CD4-positive, CD25-positive, alpha-beta regulatory T cell (primary cell): ENCODE data around the gene FKBP6. TPM values are rescaled to one million over a fixed set of nuclear protein-coding genes. Genes with fewer than 3 reads are reported as not detected.
"Not testable (repeated sequence)": the region's sequence is repeated elsewhere in the genome, so short reads cannot be mapped to it uniquely, and the experiment has no call there.

Experiments
- ATAC-seq, 2 donors: fragments of 150-1000 bp; cut with Tn5 transposase; one replicate each; pipeline ENCODE4 v1.10.0; 2021; ENCODE audit warnings: low read depth in 2 of 2, moderate number of reproducible peaks in 2 of 2, moderate library complexity in 1 of 2
- DNase-seq, 3 donors: peaks; one replicate each; pipeline versions ENCODE4 v3.0.0 to v3.0.0-alpha.2; 2012 to 2022; ENCODE audit warnings: mixed read lengths in 1 of 3
- H3K27ac ChIP-seq: one replicate; pipeline ENCODE4 v1.7.0; 2013; ENCODE audit warnings: mild to moderate bottlenecking, low read length; ENCODE audit not compliant: insufficient read depth, poor library complexity, severe bottlenecking
- H3K27me3 ChIP-seq: one replicate; pipeline ENCODE4 v1.7.0; 2013; ENCODE audit warnings: low read length; ENCODE audit not compliant: control insufficient read depth, insufficient read depth
- H3K36me3 ChIP-seq: one replicate; pipeline ENCODE4 v1.7.0; 2013; ENCODE audit warnings: mild to moderate bottlenecking, low read length, moderate library complexity; ENCODE audit not compliant: control insufficient read depth, insufficient read depth
- H3K4me1 ChIP-seq: 2 replicates; pipeline ENCODE4 v1.7.0; 2013; ENCODE audit warnings: mild to moderate bottlenecking, low read length; ENCODE audit not compliant: insufficient read depth, control insufficient read depth, poor library complexity, severe bottlenecking
- H3K4me3 ChIP-seq: one replicate; pipeline ENCODE4 v1.7.0; 2013; ENCODE audit warnings: low read depth, mild to moderate bottlenecking, low read length, moderate library complexity
- H3K9me3 ChIP-seq, 2 experiments: 1 replicate in 1 of 2; 2 replicates in 1 of 2; pipeline ENCODE4 v1.7.0; 2013; ENCODE audit warnings: low read length in 2 of 2, mild to moderate bottlenecking in 1 of 2, moderate library complexity in 1 of 2; ENCODE audit not compliant: control insufficient read depth in 2 of 2
- H3K27ac Mint-ChIP-seq, 3 donors: one replicate each; pipeline ENCODE4 v1.8.0; 2020 to 2022; ENCODE audit warnings: mild to moderate bottlenecking in 3 of 3, mixed read lengths in 3 of 3, moderate library complexity in 2 of 3
- H3K27me3 Mint-ChIP-seq: one replicate; pipeline ENCODE4 v1.8.0; 2022; ENCODE audit warnings: mild to moderate bottlenecking, mixed read lengths
- H3K36me3 Mint-ChIP-seq: one replicate; pipeline ENCODE4 v1.8.0; 2020; ENCODE audit warnings: mixed read lengths
- H3K4me1 Mint-ChIP-seq, 4 donors: one replicate each; pipeline ENCODE4 v1.8.0; 2020 to 2022; ENCODE audit warnings: mixed read lengths in 4 of 4, mild to moderate bottlenecking in 1 of 4
- H3K4me3 Mint-ChIP-seq, 4 donors: one replicate each; pipeline ENCODE4 v1.8.0; 2020 to 2022; ENCODE audit warnings: mild to moderate bottlenecking in 4 of 4, mixed read lengths in 4 of 4, moderate library complexity in 3 of 4
- H3K9me3 Mint-ChIP-seq, 7 donors: one replicate each; pipeline ENCODE4 v1.8.0; 2020 to 2022; ENCODE audit warnings: mixed read lengths in 7 of 7, mild to moderate bottlenecking in 3 of 7, moderate library complexity in 2 of 7
- polyA plus RNA-seq, 4 donors: library from polyadenylated mRNA; unstranded; fragments of 300-500 nt; fragmentation: Illumina TruSeq; gene quantifications; one replicate each; pipeline ENCODE4 v1.2.3, GENCODE V29; 2021
- total RNA-seq: library from RNA; stranded (reverse); gene quantifications from one replicate; pipeline ENCODE4 v1.2.3, GENCODE V29; 2022

Gene FKBP6
- total and polyA plus RNA-seq, 5 donors from 2014 or later = not detected

- not testable (repeated sequence) for ATAC-seq, DNase-seq, H3K27me3 ChIP-seq, H3K27me3 Mint-ChIP-seq, H3K4me1 ChIP-seq, H3K36me3 Mint-ChIP-seq, H3K36me3 ChIP-seq, H3K4me3 ChIP-seq, H3K27ac Mint-ChIP-seq, H3K9me3 Mint-ChIP-seq, H3K9me3 ChIP-seq, H3K27ac ChIP-seq, H3K4me3 Mint-ChIP-seq
- peaks cover 0 to 17% (median 10%) of the 10 kb centered on the region in 4 donors for H3K4me1 Mint-ChIP-seq
These were observed 2.5 kb upstream of the FKBP6 start for GRCh38 chr7:73325424-73325823.

- not testable (repeated sequence) for H3K4me3 ChIP-seq, H3K27ac Mint-ChIP-seq, H3K9me3 Mint-ChIP-seq, H3K36me3 Mint-ChIP-seq, ATAC-seq, DNase-seq, H3K27ac ChIP-seq, H3K36me3 ChIP-seq, H3K9me3 ChIP-seq, H3K4me3 Mint-ChIP-seq, H3K4me1 ChIP-seq, H3K27me3 ChIP-seq, H3K27me3 Mint-ChIP-seq
- peaks cover 0 to 16% (median 8%) of the 10 kb centered on the region in 4 donors for H3K4me1 Mint-ChIP-seq
These were observed 512 bp upstream of the FKBP6 start for GRCh38 chr7:73327449-73327848.

- Mint-ChIP-seq H3K27me3 (peaks cover 2% of the 10 kb centered on the region), H3K36me3 (no peaks in the 10 kb centered on the region), H3K9me3 (peaks cover 0 to 2% (median 0%) of the 10 kb centered on the region in 7 donors), H3K4me1 (peaks cover 0 to 11% (median 4%) of the 10 kb centered on the region in 4 donors), H3K4me3 (no peak overlapping the region), H3K27ac (no peak overlapping the region)
- peaks cover 5% of the 10 kb centered on the region for H3K4me1 ChIP-seq
- no peak for ATAC-seq
- no peak overlapping the region for H3K4me3 ChIP-seq
- H3K27me3 ChIP-seq = no peaks in the 10 kb centered on the region
- no peaks in the 10 kb centered on the region for H3K9me3 ChIP-seq
- no peaks in the 10 kb centered on the region for H3K36me3 ChIP-seq
- H3K27ac ChIP-seq = no peak overlapping the region
- no peak for DNase-seq
These were observed 735 bp downstream of the FKBP6 start for GRCh38 chr7:73328696-73329095.

DNA sequence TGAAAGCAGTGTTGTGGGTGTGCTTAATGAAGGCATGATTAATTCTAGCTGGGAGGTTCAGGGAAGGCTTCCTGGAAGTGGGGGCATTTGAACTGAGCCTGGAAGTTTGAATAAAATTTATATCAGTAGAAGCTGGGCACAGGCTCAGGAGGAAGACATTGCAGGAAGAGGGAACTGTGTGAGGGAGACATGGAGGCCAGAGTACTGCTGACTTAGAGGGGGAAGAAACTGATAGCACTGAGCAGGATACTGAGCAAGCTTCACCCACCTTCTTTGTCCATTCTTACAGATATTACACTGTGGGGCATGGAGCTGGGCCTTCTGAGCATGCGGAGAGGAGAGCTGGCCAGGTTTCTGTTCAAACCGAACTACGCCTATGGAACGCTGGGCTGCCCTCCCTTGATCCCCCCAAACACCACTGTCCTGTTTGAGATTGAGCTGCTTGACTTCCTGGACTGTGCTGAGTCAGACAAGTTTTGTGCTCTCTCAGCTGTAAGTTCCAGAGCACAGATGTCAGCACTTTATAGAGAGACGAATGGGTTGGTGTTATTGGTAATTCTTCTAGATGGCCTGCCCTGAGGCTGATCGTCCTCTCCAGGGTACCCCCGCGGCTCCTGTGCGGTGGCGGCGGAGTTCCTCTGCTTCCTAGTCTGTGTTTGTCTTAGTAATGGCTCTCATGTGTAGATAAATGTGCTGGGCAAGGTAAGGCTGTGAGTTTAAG, 2.1 kb downstream of the FKBP6 start:
- DNase-seq (no peak), ATAC-seq (no peak)
- H3K27me3 ChIP-seq = no peaks in the 10 kb centered on the region
- Mint-ChIP-seq H3K4me1 (no peaks in the 10 kb centered on the region), H3K4me3 (no peak overlapping the region), H3K9me3 (peaks cover 0 to 2% (median 0%) of the 10 kb centered on the region in 7 donors), H3K36me3 (no peaks in the 10 kb centered on the region), H3K27me3 (peaks cover 6% of the 10 kb centered on the region), H3K27ac (no peak overlapping the region)
- no peak overlapping the region for H3K27ac ChIP-seq
- no peaks in the 10 kb centered on the region for H3K36me3 ChIP-seq
- H3K4me1 ChIP-seq = no peaks in the 10 kb centered on the region
- no peak overlapping the region for H3K4me3 ChIP-seq
- no peaks in the 10 kb centered on the region for H3K9me3 ChIP-seq

DNA sequence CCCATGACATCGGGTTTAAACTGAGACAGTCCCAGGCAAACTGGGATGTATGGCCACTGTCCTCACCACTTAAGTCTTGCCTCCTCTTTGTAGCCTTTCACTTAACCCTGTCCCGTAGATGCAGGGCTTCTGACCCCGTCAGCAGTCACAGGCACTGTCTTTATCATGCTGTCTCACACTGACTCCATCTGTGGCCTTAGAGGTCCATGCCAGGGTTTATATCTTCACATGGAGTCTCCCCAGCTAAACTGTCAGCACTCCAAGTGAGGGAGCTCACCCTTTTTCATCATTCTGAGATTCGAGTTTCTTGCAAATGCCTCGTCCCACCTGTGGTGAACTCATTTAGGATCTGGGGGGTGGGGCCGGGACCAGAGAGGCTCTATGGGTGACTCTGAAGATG, 2.8 kb downstream of the FKBP6 start:
- Mint-ChIP-seq H3K27ac (no peak overlapping the region), H3K27me3 (peaks cover 6% of the 10 kb centered on the region), H3K36me3 (no peaks in the 10 kb centered on the region), H3K4me3 (no peak overlapping the region), H3K4me1 (no peaks in the 10 kb centered on the region), H3K9me3 (peaks cover 0 to 2% (median 0%) of the 10 kb centered on the region in 7 donors)
- Histone ChIP-seq H3K27me3 (no peaks in the 10 kb centered on the region), H3K4me3 (no peak overlapping the region), H3K4me1 (no peaks in the 10 kb centered on the region), H3K9me3 (no peaks in the 10 kb centered on the region), H3K36me3 (no peaks in the 10 kb centered on the region), H3K27ac (no peak overlapping the region)
- ATAC-seq = no peak
- DNase-seq = no peak

GRCh38 chr7:73332447-73332846, 4.5 kb downstream of the FKBP6 start:
- Mint-ChIP-seq H3K4me1 (no peaks in the 10 kb centered on the region), H3K36me3 (no peaks in the 10 kb centered on the region), H3K27ac (peak overlapping the region in 1 of 3 donors; percentile 32), H3K4me3 (no peak overlapping the region), H3K27me3 (peaks cover 6% of the 10 kb centered on the region), H3K9me3 (peaks cover 0 to 2% (median 0%) of the 10 kb centered on the region in 7 donors)
- no peak for ATAC-seq
- Histone ChIP-seq H3K27me3 (no peaks in the 10 kb centered on the region), H3K27ac (no peak overlapping the region), H3K4me1 (no peaks in the 10 kb centered on the region), H3K9me3 (no peaks in the 10 kb centered on the region), H3K36me3 (no peaks in the 10 kb centered on the region), H3K4me3 (no peak overlapping the region)
- no peak for DNase-seq

GRCh38 chr7:73338321-73338720, 10.4 kb downstream of the FKBP6 start:
- no peak for DNase-seq
- H3K36me3 ChIP-seq = no peaks in the 10 kb centered on the region

DNA sequence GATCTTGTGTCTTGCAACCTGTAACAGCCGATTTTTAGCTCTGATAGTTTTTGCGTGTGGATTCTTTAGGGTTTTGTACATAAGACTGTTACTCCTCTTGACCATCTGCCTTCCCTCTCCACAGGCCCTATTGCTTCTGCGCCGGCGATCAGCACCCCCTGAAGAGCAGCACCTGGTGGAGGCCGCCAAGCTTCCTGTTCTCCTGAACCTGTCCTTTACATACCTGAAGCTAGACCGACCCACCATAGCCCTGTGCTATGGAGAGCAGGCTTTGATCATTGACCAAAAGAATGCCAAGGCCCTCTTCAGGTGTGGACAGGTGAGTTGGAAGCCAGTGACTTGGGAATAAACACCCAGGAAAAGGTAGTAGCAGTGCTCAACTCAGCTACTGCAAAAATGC, 12.6 kb downstream of the FKBP6 start:
- H3K9me3 ChIP-seq = no peaks in the 10 kb centered on the region
- H3K9me3 Mint-ChIP-seq = no peaks in the 10 kb centered on the region
- DNase-seq = no peak
- no peaks in the 10 kb centered on the region for H3K4me1 Mint-ChIP-seq
- no peak overlapping the region for H3K4me3 Mint-ChIP-seq
- no peak overlapping the region for H3K27ac Mint-ChIP-seq
- no peak for ATAC-seq
- no peaks in the 10 kb centered on the region for H3K4me1 ChIP-seq
- no peaks in the 10 kb centered on the region for H3K36me3 Mint-ChIP-seq
- no peak overlapping the region for H3K27ac ChIP-seq
- no peak overlapping the region for H3K4me3 ChIP-seq
- peaks cover 32% of the 10 kb centered on the region for H3K27me3 Mint-ChIP-seq
- H3K27me3 ChIP-seq = no peaks in the 10 kb centered on the region
- no peaks in the 10 kb centered on the region for H3K36me3 ChIP-seq

More at GRCh38 chr7:73338321-73338720, 10.4 kb downstream of the FKBP6 start:
- Mint-ChIP-seq H3K9me3 (no peaks in the 10 kb centered on the region), H3K4me1 (no peaks in the 10 kb centered on the region), H3K27ac (no peak overlapping the region), H3K4me3 (no peak overlapping the region), H3K27me3 (peaks cover 24% of the 10 kb centered on the region), H3K36me3 (no peaks in the 10 kb centered on the region)
- no peak overlapping the region for H3K27ac ChIP-seq
- no peak overlapping the region for H3K4me3 ChIP-seq
- H3K9me3 ChIP-seq = no peaks in the 10 kb centered on the region
- no peaks in the 10 kb centered on the region for H3K27me3 ChIP-seq
- no peak for ATAC-seq
- no peaks in the 10 kb centered on the region for H3K4me1 ChIP-seq
